IPS-18c (cell line): ENCODE measurements around the gene CACNB2.

ENCODE experiments used
- H3K4me3 ChIP-seq: 2 replicates; pipeline ENCODE4 v1.7.0; 2013; ENCODE audit warnings: low read depth, mild to moderate bottlenecking, low read length, moderate library complexity; ENCODE audit not compliant: insufficient read depth
- H3K9me3 ChIP-seq: one replicate; pipeline ENCODE4 v1.6.1; 2013; ENCODE audit warnings: mild to moderate bottlenecking, low read length, moderate library complexity; ENCODE audit not compliant: control insufficient read depth, insufficient read depth

CACNB2 gene

GRCh38 chr10:18328941-18329340, 188.7 kb downstream of the CACNB2 start:
- Histone ChIP-seq H3K9me3 (no peaks in the 10 kb centered on the region), H3K4me3 (no peak overlapping the region)

DNA sequence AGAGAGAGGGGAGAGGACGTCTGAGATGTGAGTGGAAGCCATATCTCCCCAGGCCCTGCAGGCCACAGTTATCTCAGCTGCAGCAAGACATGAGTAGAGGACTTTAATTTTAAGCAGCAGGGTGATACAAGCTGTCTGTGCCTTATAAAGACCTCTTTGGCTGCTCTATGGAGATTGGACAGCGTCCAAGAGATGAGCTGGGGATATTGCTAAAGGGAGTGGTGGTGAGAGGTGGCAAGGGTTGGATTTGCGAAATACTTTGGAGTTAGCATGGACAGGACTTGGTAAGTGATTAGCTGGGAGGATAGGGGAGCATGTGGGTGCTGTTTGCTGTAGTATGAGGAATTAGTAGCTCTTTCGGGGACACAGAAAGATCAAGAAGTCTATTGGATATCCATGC, 191.8 kb downstream of the CACNB2 start:
- H3K4me3 ChIP-seq: no peak overlapping the region
- no peaks in the 10 kb centered on the region for H3K9me3 ChIP-seq

- Histone ChIP-seq H3K4me3 (no peak overlapping the region), H3K9me3 (no peaks in the 10 kb centered on the region)
Observed at GRCh38 chr10:18332484-18332883, 192.3 kb downstream of the CACNB2 start.

- no peak overlapping the region for H3K4me3 ChIP-seq
Observed at GRCh38 chr10:18333621-18334020, 193.4 kb downstream of the CACNB2 start.

GRCh38 chr10:18334116-18334867, 194.1 kb downstream of the CACNB2 start:
- H3K9me3 ChIP-seq: no peaks in the 10 kb centered on the region
- H3K4me3 ChIP-seq: no peak overlapping the region

More at GRCh38 chr10:18333621-18334020, 193.4 kb downstream of the CACNB2 start:
- no peaks in the 10 kb centered on the region for H3K9me3 ChIP-seq

DNA sequence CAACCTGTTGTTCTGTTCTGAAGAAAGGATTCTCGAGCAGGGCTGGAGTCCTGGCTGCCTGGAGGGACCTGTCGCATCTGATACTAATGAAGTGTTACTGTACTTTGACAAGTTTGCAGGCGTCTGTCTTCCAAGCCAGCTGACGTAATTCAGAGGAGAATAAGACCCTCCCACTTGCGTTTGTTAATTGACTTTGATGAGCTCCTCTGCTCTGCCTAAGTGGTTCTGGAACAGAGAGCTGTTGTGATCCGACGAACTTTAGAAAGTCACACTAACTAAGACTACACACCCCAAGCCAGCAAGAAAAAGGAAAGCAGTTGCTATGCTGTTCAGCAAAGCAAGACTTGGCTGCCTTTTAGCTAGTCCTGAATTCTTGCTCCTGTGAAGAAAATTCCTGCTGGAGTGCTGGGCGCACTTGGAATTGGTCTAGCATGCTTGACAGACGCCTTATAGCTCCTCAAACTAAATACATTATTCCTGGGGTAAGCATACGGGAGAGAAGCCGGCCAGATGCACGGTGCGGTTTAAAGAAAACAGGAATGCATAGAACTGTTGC, 200.3 kb downstream of the CACNB2 start:
- Histone ChIP-seq H3K4me3 (no peak overlapping the region), H3K9me3 (no peaks in the 10 kb centered on the region)

DNA sequence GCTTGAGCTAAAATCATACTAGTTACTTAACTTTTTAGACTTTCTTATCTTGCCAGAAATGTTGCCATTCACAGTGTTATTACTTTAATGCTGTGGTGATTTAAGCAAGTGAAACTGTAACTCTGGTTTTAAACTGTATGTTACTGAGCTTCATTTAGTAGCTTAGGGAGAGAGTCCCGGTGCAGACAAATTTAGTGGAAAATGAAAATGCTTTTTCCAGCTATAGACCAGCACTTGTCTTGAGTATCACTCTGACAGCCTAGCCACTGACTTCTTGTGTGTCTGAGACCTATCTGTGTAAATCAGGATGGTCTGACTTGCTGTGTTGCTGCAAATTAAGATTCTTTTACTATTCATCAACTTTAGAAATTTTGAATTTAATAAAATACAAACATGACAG, 200.8 kb downstream of the CACNB2 start:
- no peaks in the 10 kb centered on the region for H3K9me3 ChIP-seq
- no peak overlapping the region for H3K4me3 ChIP-seq

DNA sequence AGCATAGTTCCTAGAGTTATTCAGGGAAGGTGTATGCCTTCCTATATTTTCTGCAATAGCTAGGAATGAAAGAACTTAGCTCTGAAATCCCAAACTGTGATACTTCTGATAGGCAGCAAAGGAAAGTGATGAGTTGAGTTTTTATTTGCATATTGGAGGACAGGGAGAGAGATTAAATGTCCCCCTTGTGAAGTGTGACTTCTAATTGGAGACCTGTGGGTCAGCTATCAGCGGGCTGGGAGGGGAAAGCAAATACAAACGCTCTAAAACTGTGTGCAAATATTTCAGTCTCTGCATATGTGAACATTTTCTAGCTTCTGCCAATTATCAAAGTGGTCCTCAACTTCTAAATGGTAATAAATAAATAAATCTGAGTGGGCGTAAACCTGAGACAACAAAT, 203.3 kb downstream of the CACNB2 start:
- Histone ChIP-seq H3K4me3 (no peak overlapping the region), H3K9me3 (no peaks in the 10 kb centered on the region)

- Histone ChIP-seq H3K9me3 (no peaks in the 10 kb centered on the region), H3K4me3 (no peak overlapping the region)
Observed at GRCh38 chr10:18345308-18345707, 205.1 kb downstream of the CACNB2 start.

- no peak overlapping the region for H3K4me3 ChIP-seq
- no peaks in the 10 kb centered on the region for H3K9me3 ChIP-seq
Observed at GRCh38 chr10:18350340-18350739, 210.1 kb downstream of the CACNB2 start.

DNA sequence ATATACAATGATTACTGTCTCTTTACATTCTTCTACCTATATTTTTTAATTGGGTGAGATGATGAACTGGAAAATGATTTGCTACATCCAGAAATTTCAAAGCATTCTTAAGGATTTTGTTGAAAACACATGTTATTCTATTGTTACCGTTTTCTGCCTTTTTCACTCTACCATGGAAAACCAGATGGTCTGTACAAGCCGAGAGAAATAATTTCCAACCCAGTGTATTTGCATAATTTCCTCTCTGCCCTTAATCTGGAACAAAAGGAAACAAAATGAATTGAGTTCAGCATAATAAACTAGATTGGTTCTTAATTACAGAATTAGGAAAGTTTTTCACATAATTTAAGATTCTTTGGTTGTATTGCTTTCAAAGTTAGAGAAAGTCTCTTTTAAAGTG, 211.2 kb downstream of the CACNB2 start:
- Histone ChIP-seq H3K9me3 (no peaks in the 10 kb centered on the region), H3K4me3 (no peak overlapping the region)

- H3K4me3 ChIP-seq: no peak overlapping the region
- H3K9me3 ChIP-seq: no peaks in the 10 kb centered on the region
Observed at GRCh38 chr10:18352175-18352574, 212.0 kb downstream of the CACNB2 start.

- H3K4me3 ChIP-seq: no peak overlapping the region
Observed at GRCh38 chr10:18359812-18360211, 219.6 kb downstream of the CACNB2 start.

DNA sequence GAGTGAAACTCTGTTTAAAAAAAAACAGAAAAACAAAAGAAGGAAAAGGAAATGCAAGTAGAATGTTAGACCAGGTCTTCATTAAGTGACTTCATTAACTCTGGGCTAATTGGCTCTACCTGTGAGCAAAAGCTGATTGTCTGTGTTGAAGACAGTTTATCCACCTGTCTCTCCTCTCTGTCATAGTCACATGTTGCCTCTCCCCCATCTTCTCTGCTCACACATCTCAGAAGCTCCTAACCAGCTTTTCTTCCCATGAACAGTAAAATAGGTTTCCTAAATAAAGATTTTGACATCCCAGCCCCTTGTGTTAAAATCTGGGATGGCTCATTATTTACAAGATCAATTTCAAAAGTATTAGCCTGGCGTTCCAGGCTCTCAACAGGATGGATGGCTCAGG, 222.7 kb downstream of the CACNB2 start:
- no peak overlapping the region for H3K4me3 ChIP-seq
- no peaks in the 10 kb centered on the region for H3K9me3 ChIP-seq

More at GRCh38 chr10:18359812-18360211, 219.6 kb downstream of the CACNB2 start:
- no peaks in the 10 kb centered on the region for H3K9me3 ChIP-seq

DNA sequence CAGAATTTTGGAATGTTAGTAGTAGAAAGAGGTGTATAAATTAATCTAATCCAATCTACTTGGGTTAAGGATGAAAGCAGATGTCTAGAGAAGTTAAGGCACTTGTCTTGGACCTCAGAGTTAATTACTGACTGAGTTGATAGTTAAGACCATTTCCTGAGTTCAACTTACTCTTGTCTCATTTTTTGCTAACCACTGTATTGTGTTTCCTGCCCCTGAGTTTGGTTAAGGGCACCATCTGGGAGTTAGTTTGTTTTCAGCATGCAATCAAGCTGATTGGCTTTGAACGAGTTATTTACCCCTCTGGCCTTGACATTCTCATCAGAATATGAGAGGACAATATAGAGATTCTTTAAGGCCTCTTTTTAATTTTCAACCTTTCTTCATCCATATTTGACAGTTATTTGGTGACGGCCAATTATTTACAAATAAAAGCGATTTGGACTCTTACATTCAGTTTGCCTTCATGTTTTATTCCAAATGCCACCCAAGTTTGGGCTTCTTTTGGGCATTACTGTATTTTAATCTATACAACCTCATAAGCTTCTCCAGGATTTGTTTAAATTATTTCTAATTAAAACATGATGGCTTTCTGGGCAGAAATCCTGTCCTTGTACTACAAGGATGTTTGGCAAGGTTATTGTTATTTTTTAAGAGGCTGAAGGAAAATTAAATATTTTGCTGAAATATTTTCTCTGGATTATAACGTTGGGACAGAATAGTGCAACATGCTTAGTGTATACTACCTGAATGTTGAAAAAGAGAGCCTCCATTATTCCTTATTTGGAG, 225.0 kb downstream of the CACNB2 start:
- no peak overlapping the region for H3K4me3 ChIP-seq
- no peaks in the 10 kb centered on the region for H3K9me3 ChIP-seq

DNA sequence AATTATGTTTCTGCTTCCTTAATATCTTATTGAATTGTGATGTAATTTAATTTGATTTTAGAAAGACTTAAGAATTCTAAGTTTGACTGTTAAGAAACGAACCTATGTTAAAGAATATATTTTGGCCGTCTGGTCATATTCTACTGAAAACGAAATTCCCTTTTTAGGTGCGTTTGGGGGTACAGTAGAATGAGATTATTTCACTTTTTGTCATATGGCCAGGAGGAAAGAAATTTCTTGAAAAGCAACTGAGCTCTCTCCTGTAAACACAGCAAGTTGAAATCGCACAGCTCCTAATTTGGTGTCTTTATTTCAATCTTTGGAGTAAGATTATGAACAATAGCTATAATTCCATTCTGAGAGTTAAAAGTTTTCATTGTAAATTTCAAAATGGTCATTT, 227.6 kb downstream of the CACNB2 start:
- no peak overlapping the region for H3K4me3 ChIP-seq
- no peaks in the 10 kb centered on the region for H3K9me3 ChIP-seq

DNA sequence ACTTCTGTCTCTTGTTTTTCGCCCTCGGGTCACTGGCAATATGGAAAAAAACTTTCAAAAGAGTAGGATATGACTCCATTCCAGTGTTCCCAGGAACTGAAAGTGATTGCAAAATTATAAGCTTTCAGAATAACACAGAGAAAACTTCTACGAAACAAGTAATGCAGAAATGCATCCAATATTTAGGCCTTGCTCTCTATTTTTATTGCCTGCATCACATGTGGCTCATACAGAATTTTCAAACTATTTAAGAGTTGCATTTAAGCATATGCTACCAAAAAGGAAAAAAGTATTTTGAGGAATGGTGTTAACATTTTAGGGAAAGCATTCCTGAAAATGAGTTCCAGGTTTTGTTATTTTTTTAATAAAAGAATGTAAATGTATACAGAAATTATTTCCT, 228.0 kb downstream of the CACNB2 start:
- H3K4me3 ChIP-seq: no peak overlapping the region
- H3K9me3 ChIP-seq: no peaks in the 10 kb centered on the region

GRCh38 chr10:18368682-18369081, 228.5 kb downstream of the CACNB2 start:
- no peak overlapping the region for H3K4me3 ChIP-seq
- H3K9me3 ChIP-seq: no peaks in the 10 kb centered on the region
